Sciatic nerve (tissue), 2 donors: Measurements from ENCODE around the gene KCNK7. TPM values are rescaled to one million over a fixed set of nuclear protein-coding genes. Genes with fewer than 3 reads are reported as not detected.

Experiments
- ATAC-seq: fragments of 200-7000 bp; cut with Tn5 transposase; one replicate; pipeline ENCODE4 v1.9.1; 2020; ENCODE audit warnings: mild to moderate bottlenecking, moderate library complexity
- DNase-seq: peaks from one replicate; pipeline ENCODE4 v3.0.0-alpha.2; 2020; ENCODE audit warnings: low spot score
- intact Hi-C: fragments of 100-400 bp; cut with DNase I; formaldehyde crosslinking; loops from one replicate; pipeline ENCODE4 v1.14.2; 2022
- total RNA-seq: library from RNA; stranded (reverse); fragmentation: NEBNext Ultra II Directional; extraction: Animal tissue kit (Norgen Biotek cat#: 25700); gene quantifications from one replicate; pipeline ENCODE4 v1.2.1, GENCODE V29; 2021
- donor health status: DM: no; HTN: no; CAD: no.
- donor health status: DM: no; HTN: no; CAD: no.

Gene KCNK7
- total RNA-seq, 1 donor from 2014 or later = 1.5 TPM

GRCh38 chr11:65577756-65578109, 17.9 kb downstream of the KCNK7 start:
- DNase-seq (no peak), ATAC-seq (no peak)
- intact Hi-C loops = no loop called here

- ATAC-seq (peak; percentile 30), DNase-seq (peak; percentile 77)
- intact Hi-C loops = no loop called here
These were observed 18.5 kb downstream of the KCNK7 start for GRCh38 chr11:65576867-65577755.

- ATAC-seq = no peak
- intact Hi-C loops = no loop called here
- no peak for DNase-seq
These were observed 19.3 kb downstream of the KCNK7 start for GRCh38 chr11:65576232-65576866.

- intact Hi-C loops = no loop called here
These were observed 19.9 kb downstream of the KCNK7 start, which contains the start of gene EHBP1L1 for GRCh38 chr11:65575568-65576231. TSS of gene EHBP1L1 (plus strand) at chr11:65576053. CDS start at chr11:65576303, 250 bp downstream.

GRCh38 chr11:65574811-65575567, 20.6 kb downstream of the KCNK7 start:
- intact Hi-C loops = loop anchor here (5.0 kb wide), 1 partner anchor 32 kb away; no protein-coding TSS in a partner anchor
- no peak for DNase-seq

More at GRCh38 chr11:65575568-65576231, 19.9 kb downstream of the KCNK7 start, which contains the start of gene EHBP1L1:
- peak; percentile 1 for ATAC-seq
- no peak for DNase-seq

GRCh38 chr11:65574109-65574810, 21.3 kb downstream of the KCNK7 start:
- DNase-seq = peak; percentile 96
- peak; percentile 68 for ATAC-seq
- intact Hi-C loops = loop anchor here (5.0 kb wide), 1 partner anchor 33 kb away; no protein-coding TSS in a partner anchor

More at GRCh38 chr11:65574811-65575567, 20.6 kb downstream of the KCNK7 start:
- ATAC-seq = no peak

GRCh38 chr11:65573391-65574079, 22.1 kb downstream of the KCNK7 start:
- ATAC-seq = no peak
- intact Hi-C loops = loop anchor here (5.0 kb wide), 1 partner anchor 34 kb away; no protein-coding TSS in a partner anchor
- no peak for DNase-seq

- ATAC-seq (peak; percentile 45), DNase-seq (peak; percentile 97)
- intact Hi-C loops = loop anchor here (5.0 kb wide), 1 partner anchor 35 kb away; no protein-coding TSS in a partner anchor
These were observed 23.1 kb downstream of the KCNK7 start, which contains the start of gene FAM89B for GRCh38 chr11:65572356-65573051. TSS of gene FAM89B (plus strand) at chr11:65572538. CDS start at chr11:65572670, 132 bp downstream.

GRCh38 chr11:65571940-65572339, 23.7 kb downstream of the KCNK7 start:
- intact Hi-C loops = loop anchor here (5.0 kb wide), 1 partner anchor 35 kb away; no protein-coding TSS in a partner anchor
- ATAC-seq (no peak), DNase-seq (no peak)

GRCh38 chr11:65571420-65571819, 24.2 kb downstream of the KCNK7 start:
- no peak for DNase-seq
- intact Hi-C loops = loop anchor here (5.0 kb wide), 1 partner anchor 36 kb away; no protein-coding TSS in a partner anchor
- ATAC-seq = no peak

- ATAC-seq (peak; percentile 92), DNase-seq (peak; percentile 98)
- intact Hi-C loops = loop anchor here (5.0 kb wide), 1 partner anchor 37 kb away; no protein-coding TSS in a partner anchor
These were observed 25.4 kb downstream of the KCNK7 start, which contains the start of gene ZNRD2 for GRCh38 chr11:65569973-65570918. TSS of gene ZNRD2 (plus strand) at chr11:65570477. CDS start at chr11:65570492, 15 bp downstream.

- peak; percentile 20 for ATAC-seq
- intact Hi-C loops = no loop called here
- DNase-seq = no peak
These were observed 26.2 kb downstream of the KCNK7 start for GRCh38 chr11:65569164-65569972.

- DNase-seq = no peak
- intact Hi-C loops = no loop called here
- no peak for ATAC-seq
These were observed 29.8 kb downstream of the KCNK7 start for GRCh38 chr11:65565624-65566453.
